SU-DHL-6 (cell line): ENCODE measurements around the gene CCDC102A.

Experiments
- H2AFZ ChIP-seq: fragments of 200-600 bp; sonication (generic); 2 replicates; pipeline ENCODE4 v1.6.1; 2014; ENCODE audit warnings: low read depth, mild to moderate bottlenecking, moderate library complexity, mixed read lengths, antibody characterized with exemption, low read length; ENCODE audit not compliant: severe bottlenecking
- H3F3A ChIP-seq: fragments of 200-600 bp; shearing (Covaris generic); 2 replicates; pipeline ENCODE4 v1.6.0; 2016; ENCODE audit warnings: antibody characterized with exemption, mild to moderate bottlenecking; ENCODE audit not compliant: insufficient read depth
- H3K27ac ChIP-seq: fragments of 200-600 bp; sonication (generic); 2 replicates; pipeline ENCODE4 v1.5.1; 2016; ENCODE audit warnings: low read depth, mild to moderate bottlenecking, low read length, moderate library complexity, mixed read lengths
- H3K27me3 ChIP-seq: fragments of 200-600 bp; sonication (generic), shearing (Covaris generic); 2 replicates; pipeline ENCODE4 v1.6.0; 2014; ENCODE audit warnings: mild to moderate bottlenecking, low read length
- H3K36me3 ChIP-seq: fragments of 200-600 bp; sonication (generic); 2 replicates; pipeline ENCODE4 v1.6.1; 2014; ENCODE audit warnings: mild to moderate bottlenecking, low read length, mixed read lengths
- H3K4me2 ChIP-seq: fragments of 300-600, 200-600 bp; shearing (Covaris generic), sonication (generic); 2 replicates; pipeline ENCODE4 v1.6.0; 2014; ENCODE audit warnings: low read length, low read depth, mild to moderate bottlenecking; ENCODE audit not compliant: poor library complexity, severe bottlenecking
- H3K4me3 ChIP-seq: fragments of 200-600 bp; sonication (generic); 2 replicates; pipeline ENCODE4 v1.5.1; 2014; ENCODE audit warnings: antibody characterized with exemption, low read length, mild to moderate bottlenecking, mixed read lengths; ENCODE audit not compliant: insufficient read depth, poor library complexity, severe bottlenecking
- H3K79me2 ChIP-seq: fragments of 200-600 bp; sonication (generic); 2 replicates; pipeline ENCODE4 v1.6.1; 2014; ENCODE audit warnings: mild to moderate bottlenecking, low read length, moderate library complexity; ENCODE audit not compliant: insufficient read depth
- H3K9ac ChIP-seq: fragments of 200-600 bp; sonication (generic); 2 replicates; pipeline ENCODE4 v1.7.0; 2014; ENCODE audit warnings: mild to moderate bottlenecking, low read length
- H3K9me2 ChIP-seq: fragments of 200-600 bp; sonication (generic); replicated peaks from 2 replicates; pipeline ENCODE4 v1.6.1; 2014; ENCODE audit warnings: low read length; ENCODE audit not compliant: insufficient read depth
- H3K9me3 ChIP-seq: fragments of 200-600 bp; sonication (generic); 2 replicates; pipeline ENCODE4 v1.6.1; 2014; ENCODE audit warnings: low read length, mixed read lengths; ENCODE audit not compliant: insufficient read depth
- H4K20me1 ChIP-seq: fragments of 200-600 bp; sonication (generic); 2 replicates; pipeline ENCODE4 v1.6.1; 2014; ENCODE audit warnings: low read depth, mild to moderate bottlenecking, antibody characterized with exemption, low read length, moderate library complexity, mixed read lengths
- EZH2phosphoT487 ChIP-seq: fragments of 200-600 bp; sonication (generic), shearing (Covaris generic); conservative IDR thresholded peaks from 2 replicates; pipeline ENCODE4 v1.6.1; 2018; ENCODE audit warnings: mild to moderate bottlenecking, antibody characterized with exemption, low read length, moderate library complexity, mixed read lengths
- TF ChIP-seq, protein P1 (sequence below): fragments of 200-600 bp; sonication (generic); IDR thresholded peaks from one replicate; pipeline ENCODE4 v1.5.1; 2017; ENCODE audit warnings: antibody characterized with exemption, mild to moderate bottlenecking, low read length, moderate library complexity; ENCODE audit not compliant: insufficient read depth, poor library complexity, severe bottlenecking

CCDC102A gene

DNA sequence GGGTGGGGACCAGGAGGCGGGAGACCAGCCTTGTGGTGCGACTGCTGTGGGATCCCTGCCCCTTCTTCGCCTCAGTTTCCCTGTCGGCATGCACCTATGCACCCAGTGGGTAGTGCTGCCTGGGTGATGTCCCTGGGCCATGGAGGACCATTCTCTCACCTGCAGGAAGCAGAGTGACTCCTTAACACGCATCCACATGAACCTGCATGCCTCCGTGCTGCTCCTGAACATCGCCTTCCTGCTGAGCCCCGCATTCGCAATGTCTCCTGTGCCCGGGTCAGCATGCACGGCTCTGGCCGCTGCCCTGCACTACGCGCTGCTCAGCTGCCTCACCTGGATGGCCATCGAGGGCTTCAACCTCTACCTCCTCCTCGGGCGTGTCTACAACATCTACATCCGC, 31.3 kb upstream of the CCDC102A start:
- no peak overlapping the region for H2AFZ ChIP-seq
- H3K27ac ChIP-seq: no peak overlapping the region
- H3K9me3 ChIP-seq: 0 out of 2 replicates have a peak, but pooled peaks cover 3% of the 10 kb centered on the region
- H3K9ac ChIP-seq: no peak overlapping the region
- no peaks in the 10 kb centered on the region for H3K9me2 ChIP-seq
- no peak overlapping the region for H3K4me2 ChIP-seq
- no peaks in the 10 kb centered on the region for H4K20me1 ChIP-seq
- H3K27me3 ChIP-seq: no peaks in the 10 kb centered on the region
- no peaks in the 10 kb centered on the region for H3K79me2 ChIP-seq
- TF ChIP-seq, protein P1, sequence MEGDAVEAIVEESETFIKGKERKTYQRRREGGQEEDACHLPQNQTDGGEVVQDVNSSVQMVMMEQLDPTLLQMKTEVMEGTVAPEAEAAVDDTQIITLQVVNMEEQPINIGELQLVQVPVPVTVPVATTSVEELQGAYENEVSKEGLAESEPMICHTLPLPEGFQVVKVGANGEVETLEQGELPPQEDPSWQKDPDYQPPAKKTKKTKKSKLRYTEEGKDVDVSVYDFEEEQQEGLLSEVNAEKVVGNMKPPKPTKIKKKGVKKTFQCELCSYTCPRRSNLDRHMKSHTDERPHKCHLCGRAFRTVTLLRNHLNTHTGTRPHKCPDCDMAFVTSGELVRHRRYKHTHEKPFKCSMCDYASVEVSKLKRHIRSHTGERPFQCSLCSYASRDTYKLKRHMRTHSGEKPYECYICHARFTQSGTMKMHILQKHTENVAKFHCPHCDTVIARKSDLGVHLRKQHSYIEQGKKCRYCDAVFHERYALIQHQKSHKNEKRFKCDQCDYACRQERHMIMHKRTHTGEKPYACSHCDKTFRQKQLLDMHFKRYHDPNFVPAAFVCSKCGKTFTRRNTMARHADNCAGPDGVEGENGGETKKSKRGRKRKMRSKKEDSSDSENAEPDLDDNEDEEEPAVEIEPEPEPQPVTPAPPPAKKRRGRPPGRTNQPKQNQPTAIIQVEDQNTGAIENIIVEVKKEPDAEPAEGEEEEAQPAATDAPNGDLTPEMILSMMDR: no peak
- no peak for TF ChIP-seq EZH2phosphoT487
- no peaks in the 10 kb centered on the region for H3F3A ChIP-seq
- no peak overlapping the region for H3K4me3 ChIP-seq
- H3K36me3 ChIP-seq: no peaks in the 10 kb centered on the region

DNA sequence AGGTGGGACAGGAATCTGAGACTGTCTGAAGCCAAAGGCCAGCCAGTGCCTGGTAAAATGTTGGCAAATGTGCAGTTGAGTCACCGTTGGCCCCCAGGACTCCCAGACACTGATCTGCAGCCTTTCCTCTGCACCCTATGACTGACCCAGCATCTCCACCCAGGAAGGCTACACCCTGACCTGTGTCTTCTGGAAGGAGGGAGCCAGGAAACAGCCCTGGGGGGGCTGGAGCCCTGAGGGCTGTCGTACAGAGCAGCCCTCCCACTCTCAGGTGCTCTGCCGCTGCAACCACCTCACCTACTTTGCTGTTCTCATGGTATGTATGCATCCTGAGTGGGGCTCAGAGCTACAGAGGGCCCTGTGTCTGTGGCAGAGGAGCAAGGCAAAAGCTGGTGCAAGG, 30.1 kb upstream of the CCDC102A start:
- Histone ChIP-seq H3K36me3 (no peaks in the 10 kb centered on the region), H3K27me3 (no peaks in the 10 kb centered on the region), H3K9ac (no peak overlapping the region), H3K27ac (no peak overlapping the region), H3K4me2 (no peak overlapping the region), H3K9me3 (0 out of 2 replicates have a peak, but pooled peaks cover 3% of the 10 kb centered on the region), H3K9me2 (no peaks in the 10 kb centered on the region), H4K20me1 (no peaks in the 10 kb centered on the region), H3F3A (no peaks in the 10 kb centered on the region), H3K4me3 (no peak overlapping the region), H3K79me2 (no peaks in the 10 kb centered on the region), H2AFZ (no peak overlapping the region)
- TF ChIP-seq EZH2phosphoT487: no peak
- TF ChIP-seq, protein P1: no peak

DNA sequence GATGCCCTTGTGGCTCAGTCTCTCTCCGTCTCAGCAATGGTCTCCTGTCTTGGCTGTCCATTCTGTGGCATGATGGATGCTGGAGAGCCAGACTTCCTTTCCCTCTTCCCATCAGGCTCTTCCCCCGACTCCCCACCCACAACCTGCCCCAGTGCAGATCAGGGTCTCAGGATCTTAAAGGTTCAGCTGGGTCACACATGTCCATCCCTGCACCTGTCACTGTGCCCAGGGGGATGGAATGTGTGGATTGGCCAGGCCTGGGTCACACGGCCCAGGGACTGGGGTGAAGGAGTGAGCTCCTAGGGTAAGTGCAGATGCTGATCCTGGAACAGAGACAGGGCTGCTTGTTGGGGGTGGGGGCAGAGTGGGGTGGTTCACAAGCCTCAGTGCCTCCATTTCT, 29.1 kb upstream of the CCDC102A start:
- H3K36me3 ChIP-seq: no peaks in the 10 kb centered on the region
- H3K4me3 ChIP-seq: no peak overlapping the region

More for the DNA sequence above, 29.1 kb upstream of the CCDC102A start:
- Histone ChIP-seq H3K9me2 (no peaks in the 10 kb centered on the region), H3K27me3 (no peaks in the 10 kb centered on the region), H3F3A (no peaks in the 10 kb centered on the region), H3K9ac (no peak overlapping the region), H3K79me2 (no peaks in the 10 kb centered on the region), H2AFZ (no peak overlapping the region), H3K4me2 (no peak overlapping the region), H3K9me3 (0 out of 2 replicates have a peak, but pooled peaks cover 3% of the 10 kb centered on the region), H4K20me1 (no peaks in the 10 kb centered on the region), H3K27ac (no peak overlapping the region)
- TF ChIP-seq, protein P1: no peak
- TF ChIP-seq EZH2phosphoT487: no peak
